Measurements from ENCODE around the gene PRSS2. TPM values are rescaled to one million over a fixed set of nuclear protein-coding genes. Genes with fewer than 3 reads are reported as not detected.

PRSS2 gene
- total RNA-seq, 1 donor from 2014 or later: not detected

GRCh38 chr7:142785841-142786250 lies 15.1 kb downstream of the PRSS2 start:
- no peak for DNase-seq (ENCODE audit: low read depth in 2 of 2)

- DNase-seq (ENCODE audit: low read depth in 2 of 2): no peak
Observed at GRCh38 chr7:142787034-142787768, 16.4 kb downstream of the PRSS2 start.

DNA sequence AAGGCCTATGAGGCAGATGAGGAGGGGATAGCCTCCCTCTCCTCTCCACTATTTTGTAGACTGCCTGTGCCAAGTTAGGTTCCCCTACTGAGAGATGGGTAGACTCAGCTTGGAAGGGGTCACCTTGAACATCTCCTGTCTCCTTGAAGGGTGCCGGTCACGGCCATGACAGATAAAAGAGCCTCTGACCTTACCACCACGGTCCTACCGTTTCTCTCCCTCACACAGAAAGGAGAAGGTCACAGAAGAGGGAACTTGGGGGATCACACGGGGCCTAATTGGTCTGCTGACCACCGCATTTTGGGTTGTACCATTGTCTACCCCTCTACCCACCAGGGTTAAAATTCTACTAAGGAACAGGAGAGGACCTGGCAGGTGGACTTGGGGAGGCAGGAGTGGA lies 17.0 kb downstream of the PRSS2 start:
- no peak for DNase-seq (ENCODE audit: low read depth in 2 of 2)

DNA sequence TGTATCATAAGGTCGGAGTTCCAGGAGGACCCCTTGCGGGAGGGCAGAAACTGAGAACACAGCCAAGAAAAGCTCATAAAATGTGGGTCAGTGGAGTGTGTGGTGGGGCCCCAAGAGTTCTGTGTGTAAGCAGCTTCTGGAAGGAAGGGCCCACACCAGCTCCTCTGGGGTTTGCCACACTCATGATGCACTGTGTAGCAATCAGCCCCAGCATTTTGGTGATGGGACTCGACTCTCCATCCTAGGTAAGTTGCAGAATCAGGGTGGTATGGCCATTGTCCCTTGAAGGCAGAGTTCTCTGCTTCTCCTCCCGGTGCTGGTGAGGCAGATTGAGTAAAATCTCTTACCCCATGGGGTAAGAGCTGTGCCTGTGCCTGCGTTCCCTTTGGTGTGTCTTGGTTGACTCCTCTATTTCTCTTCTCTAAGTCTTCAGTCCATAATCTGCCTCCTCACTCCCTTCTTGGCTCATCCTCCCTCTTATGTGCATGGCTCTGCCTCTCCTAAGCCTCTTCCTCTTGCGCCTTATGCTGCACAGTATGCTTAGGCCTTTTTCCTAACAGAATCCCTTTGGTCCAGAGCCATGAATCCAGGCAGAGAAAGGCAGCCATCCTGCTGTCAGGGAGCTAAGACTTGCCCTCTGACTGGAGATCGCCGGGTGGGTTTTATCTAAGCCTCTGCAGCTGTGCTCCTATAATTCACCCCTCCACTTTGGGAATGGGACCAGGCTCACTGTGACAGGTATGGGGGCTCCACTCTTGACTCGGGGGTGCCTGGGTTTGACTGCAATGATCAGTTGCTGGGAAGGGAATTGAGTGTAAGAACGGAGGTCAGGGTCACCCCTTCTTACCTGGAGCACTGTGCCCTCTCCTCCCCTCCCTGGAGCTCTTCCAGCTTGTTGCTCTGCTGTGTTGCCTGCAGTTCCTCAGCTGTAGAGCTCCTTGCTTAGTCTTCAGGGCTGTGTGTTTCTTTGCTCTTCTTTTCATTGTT lies 17.8 kb downstream of the PRSS2 start:
- DNase-seq (ENCODE audit: low read depth in 2 of 2): no peak

GRCh38 chr7:142789441-142789840 lies 18.7 kb downstream of the PRSS2 start:
- DNase-seq (ENCODE audit: low read depth in 2 of 2): no peak

DNA sequence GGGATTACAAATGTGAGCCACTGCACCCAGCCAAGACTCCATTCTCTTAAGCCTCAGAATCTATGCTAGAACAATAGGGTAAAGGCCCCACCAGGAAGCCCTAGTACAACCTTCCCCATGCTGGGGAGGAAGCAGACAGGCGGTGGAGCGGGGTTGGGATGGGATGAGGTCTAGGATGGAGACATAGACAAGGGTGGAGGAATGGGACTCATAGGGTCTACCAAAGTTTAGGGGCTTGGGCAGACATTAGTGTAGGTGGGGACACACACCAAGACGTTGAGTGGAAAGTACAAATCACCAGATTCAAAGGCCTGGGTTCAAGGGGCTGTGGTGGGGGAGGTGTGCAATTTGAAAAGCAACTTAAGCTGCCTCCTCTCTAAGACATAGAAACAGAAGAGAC lies 19.3 kb downstream of the PRSS2 start:
- DNase-seq (ENCODE audit: low read depth in 2 of 2): no peak

- no peak for DNase-seq (ENCODE audit: low read depth in 2 of 2)
Observed at GRCh38 chr7:142790555-142790954, 19.8 kb downstream of the PRSS2 start.

- no peak for DNase-seq (ENCODE audit: low read depth in 2 of 2)
Observed at GRCh38 chr7:142791502-142791901, 20.7 kb downstream of the PRSS2 start.

DNA sequence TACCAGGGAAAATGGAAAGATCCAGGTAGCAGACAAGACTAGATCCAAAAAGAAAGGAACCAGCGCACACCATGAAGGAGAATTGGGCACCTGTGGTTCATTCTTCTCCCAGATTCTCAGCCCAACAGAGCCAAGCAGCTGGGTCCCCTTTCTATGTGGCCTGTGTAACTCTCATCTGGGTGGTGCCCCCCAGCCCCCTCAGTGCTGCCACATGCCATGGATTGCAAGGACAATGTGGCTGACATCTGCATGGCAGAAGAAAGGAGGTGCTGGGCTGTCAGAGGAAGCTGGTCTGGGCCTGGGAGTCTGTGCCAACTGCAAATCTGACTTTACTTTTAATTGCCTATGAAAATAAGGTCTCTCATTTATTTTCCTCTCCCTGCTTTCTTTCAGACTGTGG lies 21.4 kb downstream of the PRSS2 start:
- no peak for DNase-seq (ENCODE audit: low read depth in 2 of 2)

- no peak for DNase-seq (ENCODE audit: low read depth in 2 of 2)
Observed at GRCh38 chr7:142792593-142792992, 21.8 kb downstream of the PRSS2 start.

DNA sequence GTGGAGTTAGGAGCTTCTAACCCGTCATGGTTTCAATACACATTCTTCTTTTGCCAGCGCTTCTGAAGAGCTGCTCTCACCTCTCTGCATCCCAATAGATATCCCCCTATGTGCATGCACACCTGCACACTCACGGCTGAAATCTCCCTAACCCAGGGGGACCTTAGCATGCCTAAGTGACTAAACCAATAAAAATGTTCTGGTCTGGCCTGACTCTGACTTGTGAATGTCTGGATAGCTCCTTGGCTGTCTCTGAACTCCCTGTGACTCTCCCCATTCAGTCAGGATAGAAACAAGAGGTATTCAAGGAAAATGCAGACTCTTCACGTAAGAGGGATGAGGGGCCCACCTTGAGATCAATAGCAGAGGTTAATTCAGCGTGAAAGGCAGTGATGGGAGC lies 22.4 kb downstream of the PRSS2 start:
- DNase-seq (ENCODE audit: low read depth in 2 of 2): no peak

- DNase-seq (ENCODE audit: low read depth in 2 of 2): no peak
Observed at GRCh38 chr7:142795339-142795863, 24.6 kb downstream of the PRSS2 start.

- no peak for DNase-seq (ENCODE audit: low read depth in 2 of 2)
Observed at GRCh38 chr7:142796001-142796500, 25.3 kb downstream of the PRSS2 start.

GRCh38 chr7:142796501-142797390 lies 26.0 kb downstream of the PRSS2 start:
- peak in 1 of 2 donors; percentile 18 for DNase-seq (ENCODE audit: low read depth in 2 of 2)

- no peak for DNase-seq (ENCODE audit: low read depth in 2 of 2)
Observed at GRCh38 chr7:142797391-142798377, 26.9 kb downstream of the PRSS2 start.

DNA sequence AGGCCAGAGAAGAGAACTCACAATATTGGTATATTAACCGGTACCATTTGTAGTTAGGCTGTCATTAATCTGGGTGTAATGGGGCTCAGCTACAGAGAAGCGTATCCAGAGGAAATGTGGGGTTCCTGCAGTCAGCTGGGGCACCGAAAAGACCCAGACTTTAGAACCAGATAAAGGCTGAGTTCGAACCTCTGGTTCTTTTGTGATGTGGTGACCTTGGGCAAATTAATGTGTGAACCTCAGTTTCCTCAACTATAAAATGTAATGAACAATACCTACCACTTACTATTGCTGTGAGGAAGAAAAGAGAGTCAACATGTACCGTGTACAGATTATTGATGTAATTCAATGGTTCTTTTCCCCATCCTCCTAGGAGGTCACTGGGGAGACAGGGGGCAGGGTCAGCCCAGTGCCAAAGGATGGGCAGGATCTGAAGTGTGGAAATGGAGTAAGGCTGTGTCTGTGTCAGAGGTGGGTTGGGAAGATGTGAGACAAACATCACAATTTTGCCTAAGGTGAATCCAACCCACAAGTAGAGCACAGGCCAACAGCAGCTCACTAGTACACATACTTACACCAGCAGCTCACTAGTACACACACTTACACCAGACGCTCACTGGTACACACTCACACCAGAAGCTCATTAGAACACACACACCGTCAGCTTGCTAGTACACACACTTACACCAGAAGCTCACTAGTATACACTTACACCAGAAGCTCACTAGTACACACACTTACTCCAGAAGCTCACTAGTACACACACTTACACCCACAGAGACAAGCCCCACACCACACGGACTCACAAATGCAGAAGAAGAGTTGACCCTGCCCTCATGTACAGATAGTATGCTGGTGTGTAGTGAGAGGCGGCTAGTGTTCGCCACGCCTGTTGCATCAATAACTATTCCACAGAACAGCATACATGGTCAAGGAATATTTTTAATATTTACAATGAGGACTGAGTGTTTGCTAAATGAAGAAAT lies 28.0 kb downstream of the PRSS2 start:
- DNase-seq (ENCODE audit: low read depth in 2 of 2): no peak

DNA sequence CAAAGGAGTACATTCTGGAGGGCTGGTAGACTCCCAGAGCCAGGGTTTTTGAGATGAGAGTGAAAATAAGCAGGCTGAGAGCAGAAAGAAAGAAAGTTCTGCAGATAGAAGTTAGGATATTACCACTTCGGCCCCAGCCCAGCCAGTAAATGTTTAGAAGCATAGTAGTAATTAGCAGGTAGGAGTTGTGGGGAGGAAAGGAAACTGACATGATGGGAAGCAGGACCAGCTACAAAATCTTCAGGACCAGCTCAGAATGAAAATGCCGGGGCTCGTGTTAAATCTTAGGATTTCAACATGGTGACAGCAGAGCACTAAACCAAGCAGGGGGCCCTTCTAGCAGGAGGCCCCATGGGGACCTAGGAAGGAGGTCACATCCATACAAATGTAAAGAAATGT lies 28.7 kb downstream of the PRSS2 start:
- no peak for DNase-seq (ENCODE audit: low read depth in 2 of 2)

DNA sequence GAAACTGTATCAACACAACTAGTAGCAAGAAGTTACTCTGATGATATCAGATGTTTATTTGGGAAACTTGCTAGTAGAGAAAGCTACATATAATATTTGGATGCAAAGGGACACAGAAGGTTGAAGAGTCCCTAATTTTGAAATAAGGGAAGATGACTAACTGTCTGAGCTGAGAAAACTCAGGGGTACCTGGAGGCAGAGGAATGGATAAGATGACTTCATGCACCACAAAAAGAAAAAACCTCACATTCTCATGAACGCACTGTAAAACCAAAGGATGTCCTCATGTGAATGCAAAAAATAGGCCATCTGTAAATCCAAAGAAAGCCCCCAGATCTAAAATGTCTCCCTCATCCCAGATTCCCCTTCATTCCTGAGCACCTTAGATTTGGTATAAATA lies 29.3 kb downstream of the PRSS2 start:
- DNase-seq (ENCODE audit: low read depth in 2 of 2): no peak

All from dermis microvascular lymphatic vessel endothelial cell (primary cell).